ENCODE results near the gene ENTPD2.
"Not testable (repeated sequence)": the region's sequence is repeated elsewhere in the genome, so short reads cannot be mapped to it uniquely, and the experiment has no call there.

The ENTPD2 gene

DNA sequence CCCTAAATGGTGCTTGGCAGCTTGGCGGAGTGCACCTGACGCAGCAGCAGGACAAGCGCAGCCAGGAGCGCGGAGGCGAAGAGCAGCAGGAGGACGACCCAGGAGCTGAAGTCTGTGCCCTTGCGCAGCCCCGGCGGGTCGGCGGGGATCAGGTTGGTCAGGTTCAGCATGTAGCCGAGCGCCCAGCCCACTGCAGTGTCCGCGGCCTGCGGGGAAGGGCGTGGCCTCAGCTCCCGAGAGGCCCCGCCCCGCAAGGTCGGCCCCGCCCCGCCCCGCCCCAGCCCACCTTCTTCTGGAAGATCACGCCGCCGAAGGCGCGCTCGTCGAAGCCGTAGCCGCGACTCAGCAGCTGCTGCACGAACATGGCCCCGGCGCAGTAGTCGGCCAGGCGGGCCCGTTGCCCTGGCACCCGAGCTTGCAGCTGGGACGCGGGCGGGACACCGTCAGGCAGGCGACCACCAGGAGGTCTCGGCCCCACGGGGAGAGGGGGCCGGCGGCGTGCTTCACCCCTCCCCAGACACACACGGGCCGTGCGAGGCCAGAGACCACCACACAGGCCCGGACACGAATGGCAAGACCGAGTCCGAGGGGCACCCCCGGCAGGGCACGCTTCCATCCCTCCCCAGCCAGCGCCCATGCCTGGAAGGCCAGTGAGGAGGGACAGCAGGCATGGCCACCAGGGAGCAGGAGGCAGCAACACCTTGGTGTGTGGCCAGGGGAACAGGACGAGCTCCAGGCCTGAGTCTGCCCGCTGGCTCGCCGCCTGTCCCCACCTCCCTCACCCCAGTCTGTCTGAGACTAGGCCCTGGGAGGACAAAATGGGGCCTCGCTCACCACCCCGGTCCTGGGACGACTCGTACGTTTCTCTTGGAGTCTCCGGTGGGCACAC lies 5.0 kb downstream of the ENTPD2 start:
- no peak for DNase-seq (ENCODE audit: low read depth in 2 of 3, low spot score in 1 of 3)

DNA sequence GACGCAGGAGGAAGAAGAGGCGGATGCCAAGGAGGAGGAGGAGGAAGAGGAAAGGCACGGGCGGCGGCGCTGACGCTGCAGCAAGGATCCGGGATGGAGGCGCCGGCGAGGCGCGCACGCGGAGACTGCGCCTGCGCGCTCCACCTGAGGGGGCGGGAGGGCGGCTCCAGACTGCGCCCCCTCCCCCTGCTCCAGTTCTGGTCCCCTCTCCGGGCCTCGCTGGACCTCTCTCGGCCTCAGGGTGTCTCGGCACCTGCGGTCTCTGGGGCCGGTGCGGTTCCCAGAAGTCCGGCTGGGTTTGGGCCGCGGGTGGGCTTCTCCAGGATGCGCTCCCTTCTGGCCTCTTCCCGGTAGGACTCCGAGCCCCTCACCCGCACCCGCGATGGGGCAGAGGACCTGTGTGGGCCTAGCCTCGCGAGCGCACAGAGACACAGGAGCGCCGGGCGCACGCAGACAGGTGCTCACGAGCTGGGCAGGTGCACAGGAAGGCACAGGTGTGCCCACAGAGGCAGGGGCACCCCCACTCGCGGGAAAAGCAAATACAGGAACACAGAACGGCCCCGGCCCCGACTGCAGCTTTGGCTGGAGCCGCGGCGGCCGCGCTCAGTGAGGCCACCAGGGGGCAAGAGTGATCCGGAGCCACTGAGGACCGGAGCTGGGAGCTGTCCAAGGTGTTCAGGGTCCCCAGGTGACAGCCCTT lies 7.6 kb downstream of the ENTPD2 start, which contains the start of gene NPDC1:
TSS of gene NPDC1 (minus strand) at position 90 of the 700 bp plus-strand sequence. CDS start 188 bp downstream, outside the sequence.
- peak; percentile 60 to 82 (median 82) for DNase-seq (ENCODE audit: low read depth in 2 of 3, low spot score in 1 of 3)

DNA sequence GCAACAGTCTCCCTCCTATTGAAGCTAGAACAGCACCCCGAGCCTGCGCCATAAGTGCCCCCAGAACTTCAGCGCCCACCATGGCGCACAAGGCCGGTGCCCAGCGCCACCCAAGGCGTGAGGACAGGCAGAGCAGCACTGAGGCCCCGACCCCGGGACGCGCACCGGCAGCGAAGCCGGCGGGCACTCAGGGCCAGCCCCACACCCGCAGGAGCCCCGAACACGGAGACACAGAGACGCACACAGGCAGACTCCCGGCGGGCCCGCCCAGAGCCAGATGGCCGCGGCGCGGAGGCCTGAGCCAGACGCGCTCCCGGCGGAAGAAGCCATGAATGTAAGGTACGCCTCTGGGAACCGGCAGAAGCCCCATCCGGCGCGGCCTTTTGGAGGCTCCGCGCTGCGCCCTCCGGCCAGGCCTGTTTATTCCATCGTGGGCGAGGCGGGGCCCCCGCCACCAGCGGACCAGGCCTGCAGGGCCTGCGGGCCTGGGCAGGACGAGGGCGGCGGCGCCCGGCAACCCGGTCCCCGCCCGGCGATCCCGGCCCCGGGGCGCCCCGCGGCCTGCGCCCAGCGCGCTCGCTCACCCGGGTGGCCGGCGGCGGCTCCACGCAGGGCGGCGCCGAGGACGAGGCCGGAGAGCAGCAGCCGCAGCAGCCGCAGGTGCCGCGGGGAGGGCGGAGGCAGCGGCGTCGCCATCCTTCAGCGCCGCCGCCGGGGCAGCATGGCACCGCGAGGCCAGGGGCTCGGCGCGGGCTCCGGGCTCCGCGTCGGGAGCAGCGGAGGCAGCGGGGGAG lies 8.4 kb downstream of the ENTPD2 start:
- DNase-seq (ENCODE audit: low read depth in 2 of 3, low spot score in 1 of 3), result no peak

DNA sequence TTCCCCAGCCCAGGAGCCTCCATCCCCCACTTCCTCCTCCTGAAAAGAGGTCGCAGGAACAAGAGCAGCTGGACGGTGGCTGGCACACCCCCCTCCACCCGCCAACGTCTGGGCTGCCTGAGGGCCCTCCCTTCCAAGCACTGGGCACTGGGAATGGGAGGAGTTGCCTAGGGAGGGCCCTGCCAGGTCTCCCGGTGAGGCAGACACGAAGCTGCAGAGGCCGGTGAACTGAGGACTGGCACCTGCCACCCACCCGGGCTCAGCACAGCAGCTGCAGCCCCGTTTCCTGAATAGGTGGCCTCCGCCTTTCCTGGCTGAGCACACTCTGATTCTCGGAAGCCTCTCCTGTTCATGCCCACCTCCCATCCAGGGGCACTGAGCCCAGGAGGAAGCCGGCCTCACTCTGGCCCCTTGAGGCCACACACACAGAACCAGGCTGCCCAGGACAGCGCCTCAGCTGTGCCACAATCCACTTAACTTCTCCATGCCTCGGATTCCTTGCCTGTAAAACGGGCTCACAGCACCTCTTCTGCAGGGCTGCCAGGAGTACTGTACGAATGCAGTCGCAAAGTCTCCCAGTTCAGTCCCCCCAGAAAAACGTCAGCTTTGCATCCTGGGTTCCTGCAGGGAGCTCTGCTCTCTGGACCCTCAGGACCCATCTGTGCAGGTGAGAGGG lies 9.2 kb downstream of the ENTPD2 start:
- DNase-seq (ENCODE audit: low read depth in 2 of 3, low spot score in 1 of 3), result no peak

DNA sequence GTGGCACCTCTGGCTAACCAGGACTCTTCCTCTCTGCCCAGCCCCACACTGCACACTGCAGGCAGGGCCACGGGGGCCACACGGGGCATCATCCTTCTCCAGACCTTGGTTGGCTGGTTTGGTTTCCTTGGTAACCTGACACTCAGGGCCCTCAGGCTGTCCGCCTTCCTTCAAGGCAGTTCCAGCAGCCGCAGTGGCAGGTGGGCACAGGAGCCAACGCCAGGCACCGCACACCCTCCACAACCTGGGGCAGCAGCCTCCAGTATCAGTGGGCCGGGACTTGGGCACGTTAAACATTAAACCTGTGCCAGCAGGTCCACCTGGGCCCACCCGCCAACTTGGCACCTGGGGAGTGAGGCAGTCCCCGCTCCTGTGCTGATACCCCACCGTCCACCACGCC lies 9.8 kb downstream of the ENTPD2 start:
- no peak for DNase-seq (ENCODE audit: low read depth in 2 of 3, low spot score in 1 of 3)

DNA sequence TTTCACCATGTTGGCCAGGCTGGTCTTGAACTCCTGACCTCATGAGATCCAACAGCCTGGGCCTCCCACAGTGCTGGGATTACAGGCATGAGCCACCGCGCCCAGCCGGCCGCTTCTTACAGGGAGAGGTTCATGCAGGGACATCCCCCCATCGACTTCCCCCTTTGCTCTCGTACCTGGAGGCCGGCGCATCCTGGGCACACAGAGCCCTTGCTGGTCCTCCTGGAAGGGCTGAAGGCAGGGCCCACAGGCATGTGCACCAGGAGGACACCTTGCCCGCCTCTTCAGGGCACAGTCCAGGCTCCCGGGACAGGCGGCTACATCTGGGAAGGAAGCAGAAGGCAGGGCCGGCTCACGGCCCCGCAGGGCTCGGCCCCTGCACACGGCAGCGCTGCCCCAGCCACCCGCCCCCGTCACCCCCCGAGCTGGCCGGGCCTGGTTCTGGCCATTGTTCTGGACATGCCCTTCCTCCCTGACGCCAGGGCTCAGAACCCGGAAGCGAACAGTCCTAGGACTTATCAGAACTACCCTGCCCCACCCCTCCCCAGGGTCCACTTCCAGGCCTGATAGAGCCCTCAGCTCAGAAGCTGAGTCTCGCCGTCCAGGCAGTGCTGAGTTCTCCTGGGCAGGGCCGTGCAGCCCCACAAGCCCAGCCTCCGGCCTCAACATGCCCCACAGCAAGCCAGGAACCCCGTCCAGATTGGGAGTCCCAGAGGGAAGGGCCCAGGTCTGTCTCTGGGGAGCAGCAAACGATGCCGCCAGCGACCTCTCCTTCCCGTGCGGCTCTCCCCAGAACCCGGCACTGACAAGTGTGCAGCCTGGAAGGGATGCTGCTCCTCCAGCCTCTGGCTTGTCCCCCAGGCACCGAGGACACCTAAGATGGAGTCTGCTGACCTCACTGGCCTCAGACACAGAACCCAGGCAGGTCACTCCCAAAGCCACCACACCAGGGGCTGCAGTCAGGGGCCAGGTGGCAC lies 10.8 kb downstream of the ENTPD2 start:
- DNase-seq (ENCODE audit: low read depth in 2 of 3, low spot score in 1 of 3), result no peak

DNA sequence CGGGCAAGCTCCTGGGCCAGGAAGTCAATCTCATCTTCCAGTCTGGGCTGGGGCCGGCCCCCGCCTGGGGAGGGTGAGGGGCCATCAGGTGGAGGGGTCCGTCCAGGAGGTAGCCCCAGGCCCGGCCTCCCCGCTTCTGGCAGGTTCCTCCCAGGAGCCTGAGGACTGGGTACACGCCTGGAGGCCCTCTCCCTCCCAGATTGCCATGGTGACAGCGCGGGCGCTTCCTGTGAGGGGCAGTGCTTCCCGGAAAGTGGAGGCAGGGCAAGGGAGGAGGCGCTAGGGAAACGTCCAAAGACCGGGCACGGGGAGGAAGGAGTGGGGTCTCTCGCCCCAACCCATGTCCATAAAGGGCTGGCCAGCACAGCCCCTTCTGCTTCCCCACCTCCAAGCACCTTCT lies 12.7 kb downstream of the ENTPD2 start:
- DNase-seq (ENCODE audit: low read depth in 2 of 3, low spot score in 1 of 3), result no peak

DNA sequence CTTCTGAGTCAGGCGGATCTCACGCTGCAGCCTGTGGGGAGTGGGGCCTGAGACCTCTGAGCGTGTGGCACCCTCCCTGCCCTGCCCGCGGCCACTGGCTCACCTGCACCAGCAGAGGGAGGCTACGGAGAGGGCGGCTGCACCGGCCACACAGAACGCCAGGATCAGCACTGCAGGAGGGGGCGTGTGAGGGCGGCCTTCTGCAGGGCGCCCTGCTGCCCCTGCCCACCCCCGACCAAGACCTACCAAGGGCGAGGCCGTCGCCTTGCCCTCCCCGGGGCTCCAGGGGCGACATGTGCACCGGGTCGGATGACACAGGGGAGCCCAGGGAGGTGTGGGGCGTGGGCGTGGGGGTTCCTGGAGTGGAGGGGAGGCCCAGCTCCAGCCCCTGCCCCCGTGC lies 13.3 kb downstream of the ENTPD2 start:
- no peak for DNase-seq (ENCODE audit: low read depth in 2 of 3, low spot score in 1 of 3)

DNA sequence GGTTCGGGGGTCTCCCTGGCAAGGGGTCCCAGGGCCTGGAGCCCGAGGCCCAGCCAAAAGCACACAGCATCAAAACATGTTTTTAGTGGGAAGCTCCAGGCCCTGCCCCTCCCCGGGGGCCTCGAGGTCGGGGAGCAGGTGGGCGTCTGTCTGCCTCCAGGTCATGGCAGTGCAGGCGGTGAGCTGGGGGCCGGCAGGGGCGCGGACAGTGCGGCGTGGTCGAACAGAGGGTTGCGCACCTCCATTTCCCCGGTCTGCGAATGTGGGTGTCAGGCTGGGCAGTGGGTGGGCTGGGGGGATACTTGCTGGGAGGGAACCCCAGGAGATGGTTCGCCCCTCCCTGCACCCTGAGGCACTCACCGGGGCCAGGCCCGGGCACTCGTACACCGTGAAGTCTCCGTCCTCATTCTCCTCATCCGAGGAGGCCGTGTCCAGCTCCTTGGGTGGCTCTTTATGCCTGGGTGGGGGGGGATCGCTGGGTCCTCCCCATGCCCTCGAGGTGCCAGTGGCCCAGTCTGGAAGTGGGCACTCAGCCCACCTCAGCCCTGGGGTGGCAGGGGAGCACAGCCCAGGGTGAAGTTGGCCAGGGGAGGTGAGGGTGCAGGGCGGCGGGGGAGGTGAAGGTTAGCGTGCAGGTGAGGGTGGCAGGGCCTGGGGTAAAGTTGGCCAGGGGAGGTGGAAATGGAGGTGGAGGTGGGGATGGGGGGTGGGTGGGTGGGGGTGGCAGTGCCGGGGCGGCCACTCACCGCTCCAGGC lies 14.1 kb downstream of the ENTPD2 start:
- DNase-seq (ENCODE audit: low read depth in 2 of 3, low spot score in 1 of 3), result no peak

DNA sequence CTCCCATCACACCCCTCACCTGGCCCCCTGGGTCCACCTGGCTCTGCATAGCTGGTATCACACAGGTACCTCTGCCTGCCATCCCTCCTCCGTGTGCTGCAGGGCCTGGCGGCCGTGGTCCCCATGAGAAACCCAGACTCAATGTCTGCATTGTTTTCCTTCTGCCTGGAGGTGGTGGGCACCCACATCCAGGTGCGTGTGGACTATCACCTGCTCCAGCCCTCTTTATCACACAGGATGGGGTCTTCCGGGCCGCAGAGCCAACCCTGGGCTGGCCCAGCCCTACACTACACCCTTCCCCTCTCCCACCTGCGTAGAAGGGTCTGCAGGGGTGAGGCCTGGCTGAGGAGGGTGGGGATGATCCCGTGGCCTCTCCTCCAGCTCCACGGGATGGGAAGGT lies 14.9 kb downstream of the ENTPD2 start:
- no peak for DNase-seq (ENCODE audit: low read depth in 2 of 3, low spot score in 1 of 3)

DNA sequence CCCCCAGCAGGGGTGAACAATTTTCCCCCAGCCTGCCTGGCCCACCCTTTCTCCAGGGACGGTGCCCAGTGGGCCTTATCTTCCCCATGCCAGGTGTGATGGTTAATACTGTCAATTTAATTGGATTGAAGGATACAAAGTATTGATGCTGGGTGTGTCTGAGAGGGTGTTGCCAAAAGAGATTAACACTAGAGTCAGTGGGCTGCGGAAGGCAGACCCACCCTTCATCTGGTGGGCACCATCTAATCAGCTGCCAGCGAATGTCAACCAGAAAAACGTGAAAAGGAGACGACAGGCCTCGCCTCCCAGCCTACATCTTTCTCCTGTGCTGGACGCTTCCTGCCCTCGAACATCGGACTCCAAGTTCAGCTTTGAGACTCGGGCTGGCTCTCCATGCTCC lies 16.4 kb downstream of the ENTPD2 start:
- no peak for DNase-seq (ENCODE audit: low read depth in 2 of 3, low spot score in 1 of 3)

DNA sequence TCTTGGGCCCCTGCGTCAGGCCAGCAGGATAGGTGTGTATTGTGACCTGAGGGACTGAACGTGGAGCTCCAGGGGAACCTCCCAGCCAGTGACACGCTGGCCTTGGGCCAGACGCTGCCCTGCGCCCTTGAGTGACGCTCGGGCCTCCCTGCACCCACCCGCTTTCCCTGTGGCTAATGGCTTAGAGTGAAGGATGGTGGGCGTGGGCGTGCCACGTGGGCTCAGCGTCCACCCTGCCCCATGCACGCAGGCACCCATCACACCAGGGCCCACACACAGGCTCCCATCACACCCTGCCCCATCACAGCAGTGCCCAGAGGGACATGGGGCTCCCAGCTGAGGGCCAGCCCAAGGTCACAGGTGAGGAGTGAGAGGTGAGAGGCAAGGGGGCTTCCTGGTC lies 16.8 kb downstream of the ENTPD2 start:
- no peak for DNase-seq (ENCODE audit: low read depth in 2 of 3, low spot score in 1 of 3)

DNA sequence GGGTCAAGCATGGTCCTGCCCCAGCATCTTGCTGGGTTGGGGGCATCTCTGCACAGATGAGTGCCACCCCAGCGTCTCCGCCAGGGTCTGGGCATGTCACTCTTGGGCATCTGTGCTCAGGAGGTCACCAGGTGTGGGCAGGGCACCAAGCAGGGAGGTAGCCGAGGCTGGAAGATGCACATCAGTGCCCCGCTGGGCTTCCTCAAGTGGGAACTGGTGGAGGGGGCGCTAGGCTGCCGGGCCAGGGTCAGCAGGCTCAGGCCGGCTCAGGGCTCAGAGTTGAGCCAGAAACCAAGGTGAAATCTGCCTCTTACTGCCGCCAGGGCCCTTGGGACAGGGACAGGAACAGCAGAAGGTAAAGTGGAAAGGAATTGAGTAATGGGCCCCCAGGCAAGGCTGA lies 17.9 kb downstream of the ENTPD2 start:
- DNase-seq (ENCODE audit: low read depth in 2 of 3, low spot score in 1 of 3), result no peak

DNA sequence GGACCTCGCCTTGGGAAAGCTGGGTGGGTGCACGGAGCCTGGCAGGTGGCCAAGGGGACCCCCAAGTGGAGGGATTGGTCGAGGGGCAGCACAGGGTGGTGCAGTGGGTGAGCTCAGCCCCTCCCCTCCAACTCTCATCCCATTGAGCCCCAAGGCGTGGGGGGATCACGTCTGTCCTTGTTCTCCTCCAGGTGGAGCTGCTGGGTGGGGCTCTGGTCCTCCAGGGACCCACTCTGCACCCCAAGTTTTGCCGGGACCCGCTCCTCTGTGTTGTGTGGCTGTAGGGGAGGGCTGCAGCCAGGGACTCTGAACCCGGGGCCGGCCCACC lies 18.4 kb downstream of the ENTPD2 start:
- no peak for DNase-seq (ENCODE audit: low read depth in 2 of 3, low spot score in 1 of 3)

DNA sequence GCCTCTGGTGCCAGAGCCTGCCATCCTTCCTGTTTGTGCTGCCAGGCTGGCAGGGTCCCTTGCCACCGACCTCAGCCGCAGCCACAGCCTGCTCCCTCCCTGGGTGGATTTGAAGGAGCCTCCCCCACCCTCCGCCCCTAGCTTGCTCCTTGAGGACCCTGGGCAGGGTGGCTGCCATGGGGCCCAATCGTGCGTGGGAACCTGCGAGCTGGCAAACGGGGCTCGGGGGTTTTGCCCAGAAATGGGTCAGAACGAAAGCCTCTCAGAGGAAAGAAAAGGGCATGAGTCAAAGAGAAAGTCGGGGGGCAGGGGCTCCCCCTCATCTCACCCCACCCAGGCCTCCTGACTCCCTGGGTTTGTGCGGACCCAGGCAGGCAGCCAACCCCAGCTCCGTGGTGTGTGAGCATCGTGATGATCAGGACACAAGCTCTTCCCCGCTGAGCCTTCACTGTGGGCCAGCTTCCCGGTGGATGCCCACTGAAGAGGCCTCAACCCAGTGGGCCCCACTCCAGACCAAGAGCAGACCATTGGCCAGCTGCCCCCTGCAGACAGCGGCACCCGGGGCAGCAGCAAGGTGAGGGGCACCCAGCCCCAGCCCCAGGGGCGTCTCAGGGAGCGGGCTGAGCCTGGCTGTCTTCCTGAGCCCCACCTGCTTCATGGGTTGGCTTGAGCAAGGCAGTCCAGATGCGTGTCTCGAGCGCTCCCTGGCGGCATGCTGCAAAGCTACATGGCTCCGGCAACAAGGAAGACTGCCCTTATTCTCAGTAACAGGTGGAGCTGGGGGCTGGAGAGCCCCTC lies 19.0 kb downstream of the ENTPD2 start:
- DNase-seq (ENCODE audit: low read depth in 2 of 3, low spot score in 1 of 3), result peak; percentile 77 to 87 (median 83)

DNA sequence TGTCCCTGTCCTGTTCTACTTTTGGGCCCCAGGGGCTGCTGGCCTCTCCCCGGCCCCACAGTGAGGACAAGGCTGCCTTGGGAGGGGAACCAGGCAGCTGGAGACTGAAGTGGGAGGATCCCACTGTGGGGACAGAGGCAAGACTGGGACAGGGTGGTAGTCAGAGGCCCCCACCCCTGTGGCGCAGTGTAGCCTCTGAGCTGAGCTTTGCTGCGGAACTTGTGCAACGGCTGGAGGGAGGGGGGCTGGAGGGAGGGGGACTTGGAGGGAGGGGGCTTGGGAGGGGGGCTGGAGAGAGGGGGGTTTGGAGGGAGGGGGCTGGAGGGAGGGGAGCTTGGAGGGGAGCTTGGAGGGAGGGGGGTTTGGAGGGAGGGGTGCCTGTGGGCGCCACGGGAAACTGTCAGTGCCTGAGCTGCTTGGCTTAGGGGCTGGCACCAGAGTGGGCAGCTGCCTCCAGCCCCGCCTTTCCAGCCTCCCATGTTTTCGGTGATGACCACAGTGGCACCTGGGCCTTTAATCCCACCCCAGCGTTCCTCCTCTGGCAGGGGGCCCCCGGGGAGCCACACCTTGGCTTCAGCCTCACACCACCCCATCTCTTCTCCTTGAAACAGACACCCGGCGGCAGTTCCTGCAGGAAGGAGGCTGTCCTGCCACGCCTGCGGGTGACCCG lies 19.7 kb downstream of the ENTPD2 start:
- no peak for DNase-seq (ENCODE audit: low read depth in 2 of 3, low spot score in 1 of 3)

DNA sequence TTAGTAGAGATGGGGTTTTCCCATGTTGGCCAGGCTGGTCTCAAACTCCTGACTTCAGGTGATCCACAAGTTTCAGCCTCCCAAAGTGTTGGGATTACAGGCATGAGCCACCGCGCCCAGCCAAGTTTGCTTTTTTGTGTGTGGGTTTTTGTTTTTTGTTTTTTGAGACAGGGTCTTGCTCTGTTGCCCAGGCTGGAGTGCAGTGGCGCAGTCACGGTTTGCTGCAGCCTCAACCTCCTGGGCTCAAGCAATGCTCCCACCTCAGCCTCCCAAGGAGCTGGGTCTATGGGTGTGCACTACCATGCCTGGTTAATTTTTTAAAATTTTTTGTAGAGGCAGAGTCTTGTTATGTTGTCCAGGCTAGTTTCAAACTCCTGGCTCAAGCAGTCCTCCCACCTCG lies 20.4 kb downstream of the ENTPD2 start:
- DNase-seq (ENCODE audit: low read depth in 2 of 3, low spot score in 1 of 3), result not testable (repeated sequence)

DNA sequence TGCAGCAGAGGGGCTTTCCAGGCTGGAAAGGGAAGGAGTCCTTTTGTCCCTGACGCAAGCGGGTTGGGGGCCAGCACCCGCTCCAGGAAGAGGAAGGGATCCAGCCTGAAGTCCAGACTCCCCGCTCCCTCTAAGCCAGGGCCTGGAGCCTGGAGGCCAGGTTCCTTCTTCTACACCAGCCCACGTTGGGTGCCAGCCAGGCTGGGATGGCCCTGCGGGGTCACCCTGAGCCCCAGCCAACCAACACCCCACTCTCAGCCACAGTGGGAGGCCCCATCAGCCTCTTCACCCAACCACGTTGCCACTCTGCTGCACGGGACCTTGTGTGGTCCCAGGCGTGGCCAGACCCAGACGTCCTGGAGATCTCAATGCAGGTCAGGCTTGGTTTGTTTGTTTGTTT lies 21.0 kb downstream of the ENTPD2 start:
- no peak for DNase-seq (ENCODE audit: low read depth in 2 of 3, low spot score in 1 of 3)

Measured in stimulated activated CD4-positive, alpha-beta T cell treated with anti-CD3 and anti-CD28 coated beads, Interleukin-12 subunit alpha, Interleukin-12 subunit beta, amount 100 ng/mL, for 48 hours (primary cell).